BJ (cell line): ENCODE results near the gene MAPK1. TPM values are rescaled to one million over a fixed set of nuclear protein-coding genes. Genes with fewer than 3 reads are reported as not detected.
"Not testable (repeated sequence)": the region's sequence is repeated elsewhere in the genome, so short reads cannot be mapped to it uniquely, and the experiment has no call there.

Experiments used
- CTCF ChIA-PET: fragments of 350-600 bp; formaldehyde crosslinking; extraction: SDS; loops from one replicate; lab custom pipeline; 2021; ENCODE audit warnings: antibody characterized with exemption, inconsistent platforms; lab: Yijun Ruan, JAX
- POLR2A ChIA-PET: fragments of 300-600 bp; sonication (Branson Sonifier 250); formaldehyde crosslinking; extraction: SDS; loops from one replicate; lab custom pipeline; 2021; ENCODE audit warnings: antibody characterized with exemption; lab: Charles Lee
- DNase-seq: peaks from one replicate; pipeline ENCODE4 v3.0.0-alpha.2; 2011; ENCODE audit warnings: low read depth
- H3K27me3 ChIP-seq: 2 replicates; pipeline ENCODE4 v1.6.0; 2011; ENCODE audit warnings: low read length; ENCODE audit not compliant: control insufficient read depth, insufficient read depth
- H3K36me3 ChIP-seq: 2 replicates; pipeline ENCODE4 v1.5.1; 2011; ENCODE audit warnings: low read length; ENCODE audit not compliant: control insufficient read depth, insufficient read depth
- H3K4me3 ChIP-seq: 2 replicates; pipeline ENCODE4 v1.5.1; 2011; ENCODE audit warnings: low read depth, mild to moderate bottlenecking, control low read depth, low read length
- polyA minus RNA-seq: library from RNA; depleted of rRNA, polyadenylated mRNA; stranded (reverse); fragments of >200 nt; gene quantifications from 2 replicates; pipeline ENCODE4 v1.2.3, GENCODE V29; 2011; rRNA and poly(A)+ RNA removed
- polyA plus RNA-seq: library from polyadenylated mRNA; depleted of rRNA; stranded (reverse); fragments of >200 nt; gene quantifications from 2 replicates; pipeline ENCODE4 v1.2.3, GENCODE V29; 2011; rRNA removed
- TF ChIP-seq, protein P1 (sequence below): IDR thresholded peaks from 2 replicates; pipeline ENCODE4 v1.5.1; 2011; ENCODE audit warnings: low read depth, mild to moderate bottlenecking, control low read depth, inconsistent platforms, low read length, moderate library complexity; ENCODE audit not compliant: insufficient read depth

The MAPK1 gene
- polyA plus RNA-seq (119 and 150 TPM in 2 replicates), polyA minus RNA-seq (26.7 and 38.8 TPM in 2 replicates)

DNA sequence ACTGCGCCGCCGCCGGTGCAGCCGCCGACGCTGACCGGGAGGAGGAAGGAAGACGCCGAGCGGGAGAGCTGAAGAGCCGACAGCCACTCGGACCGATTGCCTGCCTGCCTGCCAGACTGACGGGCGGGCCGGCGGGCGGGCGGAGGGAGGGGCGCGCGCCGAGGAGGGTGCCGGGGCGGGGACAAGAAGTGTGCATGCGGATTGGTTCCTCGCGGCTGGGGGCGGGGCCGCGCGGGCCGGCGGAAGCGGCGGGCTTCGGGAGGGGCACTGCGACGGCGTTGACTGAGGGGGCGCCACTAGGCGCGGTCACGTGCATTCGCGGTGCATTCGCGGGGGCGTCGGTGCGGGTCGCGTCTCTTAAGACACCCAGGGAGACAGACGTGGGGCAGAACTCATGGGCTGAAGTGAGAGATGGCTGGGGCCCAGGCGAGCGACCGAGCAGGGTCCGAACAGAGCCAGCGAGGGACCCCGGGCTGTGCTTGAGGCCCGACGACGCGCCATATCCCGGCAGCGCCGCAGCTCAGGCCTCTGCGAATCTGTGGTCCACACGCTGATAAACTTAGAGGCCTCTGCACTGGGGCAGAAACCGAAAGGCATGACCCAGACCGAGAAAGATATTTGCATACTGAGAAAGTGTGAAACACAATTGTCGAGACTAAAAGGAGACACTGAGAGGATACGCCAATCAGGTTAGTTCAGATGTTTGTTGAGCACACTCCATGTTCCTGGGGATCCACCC, at the start of gene MAPK1:
MAPK1 (minus strand) TSS at position 118 of the 739 bp plus-strand sequence. CDS start 205 bp downstream, outside the sequence.
- TF ChIP-seq, protein P1, sequence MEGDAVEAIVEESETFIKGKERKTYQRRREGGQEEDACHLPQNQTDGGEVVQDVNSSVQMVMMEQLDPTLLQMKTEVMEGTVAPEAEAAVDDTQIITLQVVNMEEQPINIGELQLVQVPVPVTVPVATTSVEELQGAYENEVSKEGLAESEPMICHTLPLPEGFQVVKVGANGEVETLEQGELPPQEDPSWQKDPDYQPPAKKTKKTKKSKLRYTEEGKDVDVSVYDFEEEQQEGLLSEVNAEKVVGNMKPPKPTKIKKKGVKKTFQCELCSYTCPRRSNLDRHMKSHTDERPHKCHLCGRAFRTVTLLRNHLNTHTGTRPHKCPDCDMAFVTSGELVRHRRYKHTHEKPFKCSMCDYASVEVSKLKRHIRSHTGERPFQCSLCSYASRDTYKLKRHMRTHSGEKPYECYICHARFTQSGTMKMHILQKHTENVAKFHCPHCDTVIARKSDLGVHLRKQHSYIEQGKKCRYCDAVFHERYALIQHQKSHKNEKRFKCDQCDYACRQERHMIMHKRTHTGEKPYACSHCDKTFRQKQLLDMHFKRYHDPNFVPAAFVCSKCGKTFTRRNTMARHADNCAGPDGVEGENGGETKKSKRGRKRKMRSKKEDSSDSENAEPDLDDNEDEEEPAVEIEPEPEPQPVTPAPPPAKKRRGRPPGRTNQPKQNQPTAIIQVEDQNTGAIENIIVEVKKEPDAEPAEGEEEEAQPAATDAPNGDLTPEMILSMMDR, result peak; percentile 36
- CTCF ChIA-PET, result interaction anchor here (0.5 to 1.2 kb wide), 3 partner anchors 8 to 1490 kb away, joined by 3 to 5 read pairs (median 5); no protein-coding TSS in a partner anchor
- Histone ChIP-seq H3K27me3 (no peaks in the 10 kb centered on the region), H3K36me3 (no peaks in the 10 kb centered on the region), H3K4me3 (peak within 1 kb of the TSS; percentile 85)
- POLR2A ChIA-PET, result no interaction called here
- peak; percentile 31 for DNase-seq

- TF ChIP-seq, protein P1, result no peak
- POLR2A ChIA-PET, result no interaction called here
- no peak overlapping the region for H3K4me3 ChIP-seq
- no peaks in the 10 kb centered on the region; the same call in 1 of the 2 replicates for H3K36me3 ChIP-seq
- CTCF ChIA-PET, result interaction anchor here (3.7 kb wide), 1 partner anchor 21 kb away, joined by 18 read pairs; no protein-coding TSS in a partner anchor
- no peaks in the 10 kb centered on the region for H3K27me3 ChIP-seq
- DNase-seq, result no peak
Observed at GRCh38 chr22:21916309-21916918, 49.0 kb upstream of the MAPK1 start.

GRCh38 chr22:21915624-21916308, 48.3 kb upstream of the MAPK1 start:
- CTCF ChIA-PET, result interaction anchor here (3.7 kb wide), 1 partner anchor 22 kb away, joined by 18 read pairs; no protein-coding TSS in a partner anchor
- Histone ChIP-seq H3K27me3 (no peaks in the 10 kb centered on the region), H3K4me3 (no peak overlapping the region), H3K36me3 (no peaks in the 10 kb centered on the region; the same call in 1 of the 2 replicates)
- no peak for DNase-seq
- TF ChIP-seq, protein P1, result no peak
- POLR2A ChIA-PET, result no interaction called here

DNA sequence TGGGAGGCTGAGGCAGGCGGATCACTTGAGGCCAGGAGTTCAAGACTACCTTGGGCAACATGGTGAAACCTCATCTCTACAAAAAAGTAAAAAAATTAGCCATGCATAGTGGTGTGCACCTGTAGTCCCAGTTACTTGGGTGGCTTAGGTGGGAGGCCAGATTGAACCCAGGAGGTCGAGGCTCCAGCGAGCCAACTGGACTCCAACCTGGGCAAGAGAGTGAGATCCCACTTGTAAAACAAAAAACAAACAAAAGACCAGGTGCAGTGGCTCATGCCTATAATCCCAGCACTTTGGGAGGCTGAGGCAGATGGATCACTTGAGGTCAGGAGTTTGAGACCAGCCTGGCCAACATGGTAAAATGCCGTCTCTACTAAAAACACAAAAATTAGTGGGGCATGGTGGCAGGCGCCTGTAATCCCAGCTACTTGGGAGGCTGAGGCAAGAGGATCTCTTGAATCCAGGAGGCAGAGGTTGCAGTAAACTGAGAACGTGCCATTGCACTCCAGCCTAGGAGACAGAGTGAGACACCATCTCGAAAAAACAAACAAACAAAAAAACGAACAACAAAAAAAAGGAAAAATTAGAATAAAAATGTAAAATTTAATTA, 46.7 kb upstream of the MAPK1 start:
- H3K4me3 ChIP-seq, DNase-seq, POLR2A ChIA-PET, H3K27me3 ChIP-seq, H3K36me3 ChIP-seq: not testable (repeated sequence)
- CTCF ChIA-PET, result interaction anchor here (2.2 kb wide), 1 partner anchor 24 kb away, joined by 7 read pairs; no protein-coding TSS in a partner anchor

GRCh38 chr22:21910367-21910766, 42.9 kb upstream of the MAPK1 start:
- H3K27me3 ChIP-seq, H3K4me3 ChIP-seq, DNase-seq, POLR2A ChIA-PET, H3K36me3 ChIP-seq: not testable (repeated sequence)
- CTCF ChIA-PET, result interaction anchor here (0.9 to 1.2 kb wide), 2 partner anchors 14 to 21 kb away, joined by 3 to 4 read pairs; no protein-coding TSS in a partner anchor
